SIG-M5 treated with dmso at 0.1 percent for 504 hours (cell line): ENCODE measurements around the gene NUMA1.

Source experiments
- DNase-seq: peaks from one replicate; lab custom pipeline; 2025; ENCODE audit not compliant: unreplicated experiment; lab: John Stamatoyannopoulos, UW

Gene NUMA1

DNA sequence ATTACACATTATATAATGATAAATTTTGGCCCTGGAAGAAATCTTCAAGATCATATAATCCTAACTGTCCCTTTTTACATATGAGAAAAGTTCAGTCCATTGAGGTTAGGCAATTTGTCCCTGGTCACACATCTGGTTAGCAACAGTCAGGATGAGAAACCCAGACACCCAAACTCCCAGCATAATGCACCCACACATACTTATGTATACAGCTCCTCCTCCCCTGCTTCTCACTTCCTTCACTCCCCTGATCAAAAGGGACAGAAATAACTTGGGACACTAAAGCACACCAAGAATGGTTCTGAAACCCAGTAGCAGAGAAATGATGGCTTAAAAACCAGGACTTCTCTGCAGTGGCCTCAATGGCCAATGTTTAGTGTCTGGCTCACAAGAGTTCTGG is 11.1 kb downstream of the NUMA1 start:
- DNase-seq = no peak

DNA sequence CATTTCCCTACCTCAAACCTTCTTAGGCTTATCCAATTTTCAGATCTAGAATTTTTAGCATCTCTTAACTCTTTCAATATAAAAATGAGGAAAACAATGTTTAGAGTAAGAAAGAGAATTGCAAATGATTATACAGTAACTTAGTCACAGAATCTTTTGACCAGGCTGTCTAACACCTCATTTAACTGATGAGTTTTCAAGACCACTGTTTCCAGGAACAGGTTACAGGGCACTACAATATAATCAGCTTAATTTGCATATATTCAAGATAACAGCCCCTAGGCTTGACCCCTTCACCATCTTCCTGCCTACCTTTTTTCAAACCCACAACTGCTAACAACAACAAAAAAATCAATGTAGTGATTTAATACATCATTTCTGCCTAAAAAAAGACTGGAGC is 12.7 kb downstream of the NUMA1 start:
- no peak for DNase-seq

DNA sequence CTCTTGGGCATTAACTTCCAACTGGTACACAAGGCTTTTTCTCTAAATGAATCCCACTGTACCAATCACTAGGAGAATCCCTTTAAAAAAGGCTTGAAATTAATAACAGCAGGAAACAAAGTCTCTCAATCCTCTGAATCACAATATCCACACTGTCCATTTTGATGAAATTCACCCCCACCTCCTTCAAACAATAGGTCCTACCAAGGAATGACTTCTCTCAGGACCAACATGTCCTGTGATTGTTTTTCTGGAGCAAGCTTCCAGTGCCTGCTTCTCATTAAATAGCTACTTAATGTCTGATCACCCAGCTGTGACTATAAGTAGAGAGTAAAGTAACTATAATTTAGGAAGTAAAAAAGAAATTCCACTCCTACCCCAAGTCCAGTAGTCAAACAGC is 13.1 kb downstream of the NUMA1 start:
- no peak for DNase-seq

DNA sequence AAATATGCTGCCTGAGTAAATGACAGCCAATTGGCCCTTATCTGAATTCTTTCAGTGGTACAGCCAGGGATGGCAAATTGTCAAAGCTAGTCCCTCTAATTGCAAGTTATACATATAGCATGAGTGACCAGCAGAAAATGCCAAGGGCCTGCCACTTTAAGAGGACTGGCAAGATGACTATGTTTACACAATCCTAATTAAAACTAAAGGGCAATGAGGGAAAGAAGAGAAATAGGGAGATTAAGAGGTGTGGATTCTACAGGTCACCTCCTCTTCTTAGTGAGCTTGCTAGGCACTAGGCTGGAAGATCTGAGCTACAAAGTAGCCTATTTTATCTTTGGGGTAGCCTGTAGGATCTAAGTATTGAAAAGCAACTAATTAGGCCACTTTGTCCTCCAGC is 13.5 kb downstream of the NUMA1 start:
- no peak for DNase-seq

DNA sequence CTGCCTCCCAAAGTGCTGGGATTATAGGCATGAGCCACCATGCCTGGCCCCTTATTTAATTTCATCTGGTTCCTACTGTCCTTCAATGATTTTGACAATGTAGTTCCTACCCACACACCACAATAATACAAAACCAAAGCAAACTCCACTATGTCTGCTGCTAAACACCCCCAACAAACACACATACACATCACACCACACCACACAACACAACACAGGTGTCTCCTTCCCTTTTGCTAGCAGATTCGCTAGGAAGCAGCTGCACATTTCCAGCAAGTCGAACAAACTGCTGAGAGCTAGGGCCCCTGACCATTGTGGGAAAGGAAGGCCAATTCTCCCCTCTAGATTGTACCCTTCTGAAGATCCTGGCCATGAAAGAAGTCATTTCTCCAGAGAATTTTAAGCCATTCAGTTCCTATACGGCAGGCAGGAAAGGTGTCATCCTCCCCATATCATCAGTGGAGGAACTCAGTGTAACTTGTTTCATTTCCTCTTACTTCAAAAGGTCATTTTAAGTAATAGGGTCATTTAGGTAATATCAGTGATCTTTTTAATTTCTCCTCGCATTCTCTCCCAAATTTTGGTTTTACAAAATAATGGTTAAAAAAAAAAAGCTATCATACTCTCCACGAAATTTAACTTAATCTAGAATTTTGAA is 18.5 kb downstream of the NUMA1 start:
- DNase-seq = no peak

DNA sequence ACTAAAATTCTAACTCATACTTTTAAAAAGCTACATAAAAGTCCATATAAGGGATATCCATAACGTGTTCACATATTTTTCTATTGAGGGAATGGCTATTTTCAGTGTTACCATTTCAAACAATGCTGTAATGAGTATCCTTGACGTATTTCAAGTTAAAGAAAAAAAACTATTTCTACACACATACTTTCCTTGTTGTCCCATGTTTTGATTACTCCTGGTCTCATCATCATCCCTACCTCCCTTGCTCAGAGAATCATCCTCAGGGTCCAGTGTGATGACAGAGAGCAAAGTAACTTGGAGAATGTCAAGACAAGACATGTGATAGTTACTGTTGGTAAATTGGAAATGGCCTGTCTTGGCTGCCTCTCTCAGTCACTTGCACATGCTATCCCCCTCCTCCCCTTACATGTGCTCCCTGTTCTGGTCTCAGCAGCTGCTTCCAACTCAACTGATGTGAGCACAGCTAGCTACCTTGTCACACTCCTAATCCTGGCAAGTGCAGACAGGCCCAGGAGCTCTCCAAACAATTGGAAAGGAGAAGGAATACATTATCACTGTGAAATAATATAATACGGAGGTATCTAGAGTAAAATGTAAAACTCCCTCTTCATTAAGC is 21.8 kb downstream of the NUMA1 start:
- no peak for DNase-seq

DNA sequence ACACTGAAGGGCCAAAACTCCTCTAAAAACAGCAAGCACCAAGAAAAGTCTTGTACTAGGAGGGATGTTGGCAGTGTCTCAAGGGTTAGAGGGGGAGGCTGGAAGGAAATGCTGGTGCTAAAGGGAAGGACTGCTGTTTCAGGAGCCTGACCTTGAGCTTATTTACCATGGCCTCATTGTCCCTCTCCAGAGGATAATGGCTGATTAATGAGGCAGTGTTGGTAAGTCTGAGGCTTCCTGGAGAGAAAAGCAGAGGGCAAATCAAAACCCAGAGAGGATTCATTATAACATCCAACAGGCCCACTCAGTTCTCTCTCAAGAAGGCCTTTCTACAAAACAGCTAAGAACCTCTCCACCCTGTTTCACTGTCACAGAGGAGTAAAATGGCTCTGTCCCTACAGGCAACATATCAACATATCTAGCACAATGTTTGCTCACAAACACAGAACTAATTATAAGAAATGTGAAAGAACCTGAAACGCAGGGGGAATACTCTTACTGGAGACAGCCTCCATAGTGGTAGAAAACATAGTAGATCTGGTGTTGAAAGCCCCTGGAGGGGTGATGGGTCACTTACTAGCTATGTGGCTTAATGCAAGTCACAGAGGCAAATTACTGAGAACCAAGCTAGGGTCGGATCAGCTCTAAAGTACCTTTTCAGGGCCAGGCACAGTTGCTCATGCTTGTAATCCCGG is 31.4 kb downstream of the NUMA1 start:
- DNase-seq = no peak

DNA sequence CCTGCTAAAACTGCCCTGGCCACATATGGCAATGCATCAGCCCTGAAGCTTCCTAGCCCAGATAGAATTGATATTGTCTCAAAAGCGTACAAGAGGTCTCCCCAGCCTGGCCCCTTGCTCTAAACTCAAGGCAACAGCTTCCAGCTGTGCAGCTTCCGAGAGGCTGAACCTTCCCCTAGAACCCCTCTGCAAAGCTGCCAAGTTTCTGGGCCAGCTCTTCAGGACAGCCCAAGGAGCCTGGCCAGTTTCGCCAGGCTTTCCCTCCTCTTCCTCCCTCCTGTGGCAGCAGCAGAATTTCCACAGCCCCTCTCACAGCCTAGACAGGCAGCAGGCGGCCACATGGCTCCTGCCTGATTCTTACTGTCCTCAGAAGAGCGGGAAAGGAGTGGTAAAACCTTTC is 34.5 kb downstream of the NUMA1 start:
- no peak for DNase-seq

DNA sequence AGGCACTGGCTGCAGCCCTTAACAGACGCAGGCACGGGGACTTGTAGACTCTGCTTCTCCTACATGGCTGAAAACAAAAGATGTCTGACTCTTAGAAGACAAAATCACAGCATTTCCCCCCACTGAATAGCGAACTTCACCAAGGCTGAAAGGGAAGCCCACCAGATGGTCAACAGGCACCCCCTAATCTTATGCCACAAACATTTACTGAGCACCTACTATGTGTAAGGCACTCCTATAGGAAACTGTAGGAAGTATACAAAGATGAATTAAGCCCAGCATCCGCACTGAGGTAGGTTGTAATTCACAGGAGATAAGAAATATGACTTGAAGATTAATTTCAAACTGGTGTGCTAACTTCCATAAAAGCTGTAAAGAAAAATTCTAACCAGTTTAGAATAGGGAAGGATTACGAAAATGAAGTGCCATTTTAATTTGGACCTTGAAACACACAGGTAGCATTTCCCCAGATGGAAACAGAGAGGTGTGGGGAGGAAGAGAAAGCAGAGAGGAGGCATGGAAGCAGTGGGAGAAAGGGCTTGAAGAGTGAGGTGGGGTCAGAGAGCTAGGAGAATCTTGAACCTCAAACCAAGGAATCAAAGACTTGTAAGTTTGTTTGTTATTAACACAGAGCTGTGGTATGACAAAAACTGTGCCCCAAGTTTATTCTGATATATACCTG is 38.1 kb downstream of the NUMA1 start:
- no peak for DNase-seq

DNA sequence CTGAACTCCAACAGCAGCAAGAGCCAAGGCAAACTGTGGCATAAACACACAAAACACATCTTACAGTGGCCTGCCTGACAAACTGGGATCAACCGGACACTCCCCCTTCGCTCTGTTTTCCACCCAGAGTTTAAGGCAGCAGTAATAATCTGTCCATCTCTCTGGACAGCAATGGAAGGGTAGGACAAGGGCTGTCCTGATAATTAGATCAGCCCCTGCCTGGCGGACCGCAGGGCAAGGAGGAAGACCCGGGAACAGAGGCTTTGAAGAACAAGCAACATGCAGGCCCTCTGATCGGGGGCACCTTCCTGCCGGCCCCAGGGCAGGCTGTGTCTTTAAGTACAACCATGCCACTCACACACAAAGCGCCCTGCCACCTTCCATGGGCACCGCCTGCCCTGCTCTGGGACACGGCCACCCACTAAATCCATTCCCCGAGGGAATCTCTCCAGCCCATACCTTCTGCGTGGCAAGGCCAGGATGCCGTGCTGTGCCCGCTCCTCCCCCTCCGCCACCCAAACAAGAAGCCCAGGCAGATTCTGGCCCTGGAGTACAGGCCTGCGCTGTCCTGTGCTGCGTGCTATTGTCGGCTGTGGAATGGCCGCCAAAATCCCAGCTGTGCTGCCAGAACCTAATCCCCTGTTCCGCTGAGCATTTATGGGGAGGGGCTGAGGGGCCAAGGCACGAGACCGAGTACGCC is 38.8 kb downstream of the NUMA1 start:
- DNase-seq = no peak

DNA sequence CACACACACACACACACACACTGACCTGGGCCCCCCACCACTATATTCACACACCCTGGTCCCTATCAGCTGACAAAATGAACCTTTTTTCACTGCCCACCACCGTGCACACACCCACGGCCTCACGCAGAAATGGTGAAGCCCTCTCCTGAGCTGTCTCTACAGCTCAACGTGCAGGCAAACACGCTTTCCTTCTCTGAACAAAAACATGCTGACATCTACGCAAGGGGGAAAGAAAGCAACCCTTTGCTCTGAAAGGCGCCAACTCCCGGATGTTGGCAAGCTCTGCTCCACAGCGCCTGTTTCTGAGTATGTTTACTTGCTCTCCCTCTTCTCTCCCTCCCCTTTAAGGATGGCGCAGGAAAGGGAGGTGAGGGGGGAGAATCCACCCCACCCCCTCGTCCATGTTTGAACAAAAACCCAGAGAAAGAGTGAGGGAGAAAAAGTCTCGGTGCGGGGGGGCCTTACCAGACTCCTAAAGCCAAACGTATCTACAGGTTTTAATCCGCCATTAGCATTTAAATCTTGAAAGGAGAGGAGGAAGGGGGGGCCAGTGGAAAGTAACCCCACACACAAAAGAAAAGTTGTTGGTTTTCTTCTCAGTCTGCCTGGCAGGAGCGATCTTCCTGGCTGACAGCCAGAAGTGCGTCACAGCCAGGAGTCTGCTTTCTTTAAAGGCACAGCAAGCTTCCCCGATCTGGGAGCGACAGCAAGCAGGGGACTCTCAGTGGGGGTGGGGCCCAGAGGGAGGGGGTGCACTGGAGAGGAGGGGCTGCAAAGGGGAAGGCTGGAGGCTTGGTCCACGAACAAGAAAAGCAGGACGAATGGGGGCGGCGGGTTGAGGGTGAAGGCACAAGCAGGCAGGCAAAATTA is 39.6 kb downstream of the NUMA1 start:
- DNase-seq = peak; percentile 34

DNA sequence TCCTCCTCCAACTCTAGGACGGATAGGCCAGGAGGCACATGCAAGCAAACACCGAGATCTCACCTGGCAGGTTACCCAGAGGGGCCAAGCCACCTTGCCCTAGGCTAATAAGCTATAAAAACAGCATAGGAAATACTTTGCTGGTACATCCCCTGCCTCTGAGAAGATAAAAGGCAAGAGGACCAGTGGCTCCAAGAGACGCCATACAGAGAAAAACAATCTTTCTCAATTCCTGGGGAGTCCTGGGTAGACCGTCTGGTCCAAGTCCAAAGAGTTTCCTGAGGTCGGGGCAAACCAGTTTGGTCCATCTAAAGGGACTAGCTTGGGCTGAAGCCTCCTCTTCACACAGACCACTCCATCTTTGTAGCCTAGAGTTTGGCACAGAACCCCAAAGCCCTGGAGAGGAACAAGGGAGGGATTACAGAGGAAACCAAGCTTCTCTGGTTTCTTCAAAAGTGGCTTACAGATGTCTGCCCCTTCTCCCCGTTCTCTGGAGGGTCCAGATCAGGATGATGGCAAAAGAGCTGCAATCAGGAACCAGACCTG is 40.4 kb downstream of the NUMA1 start:
- no peak for DNase-seq

DNA sequence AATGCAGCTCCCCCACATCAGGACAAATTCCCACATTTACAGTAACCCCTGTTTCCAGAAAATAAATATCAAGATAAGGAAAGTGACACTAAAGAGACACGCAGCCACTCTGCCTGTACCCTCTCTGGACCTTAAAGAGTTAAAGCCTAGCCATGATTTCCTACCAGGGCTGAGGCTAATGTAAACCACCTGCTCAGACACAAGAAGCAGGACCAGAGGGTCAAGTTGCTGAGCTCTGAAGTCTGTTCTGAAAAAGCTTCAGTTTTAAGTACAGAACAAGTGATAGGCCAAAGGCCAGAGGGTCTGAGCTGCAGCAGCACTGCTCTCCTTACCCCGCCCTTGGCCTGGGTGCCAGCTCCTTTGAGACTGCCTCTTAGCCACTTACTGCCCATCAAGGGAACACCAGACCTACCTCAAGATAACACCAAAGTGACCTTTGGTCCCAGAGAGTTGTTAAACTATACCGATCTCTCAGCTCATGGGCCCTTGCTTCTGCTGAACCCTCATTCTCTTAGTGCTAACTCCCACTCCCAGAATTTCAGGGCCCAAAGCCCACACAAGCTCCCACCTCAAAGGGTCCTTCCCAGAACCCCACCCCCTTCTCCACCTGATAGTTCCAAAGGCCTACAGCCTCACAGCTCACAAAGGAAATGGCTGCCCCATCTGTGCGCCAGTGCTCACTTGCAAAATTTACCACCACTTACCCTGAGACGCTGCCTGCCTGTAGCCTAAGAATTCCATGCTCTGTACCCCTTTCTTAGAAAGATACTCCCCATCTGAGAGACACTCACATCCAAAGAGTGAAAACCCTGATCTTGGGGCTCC is 41.1 kb downstream of the NUMA1 start:
- DNase-seq = no peak

DNA sequence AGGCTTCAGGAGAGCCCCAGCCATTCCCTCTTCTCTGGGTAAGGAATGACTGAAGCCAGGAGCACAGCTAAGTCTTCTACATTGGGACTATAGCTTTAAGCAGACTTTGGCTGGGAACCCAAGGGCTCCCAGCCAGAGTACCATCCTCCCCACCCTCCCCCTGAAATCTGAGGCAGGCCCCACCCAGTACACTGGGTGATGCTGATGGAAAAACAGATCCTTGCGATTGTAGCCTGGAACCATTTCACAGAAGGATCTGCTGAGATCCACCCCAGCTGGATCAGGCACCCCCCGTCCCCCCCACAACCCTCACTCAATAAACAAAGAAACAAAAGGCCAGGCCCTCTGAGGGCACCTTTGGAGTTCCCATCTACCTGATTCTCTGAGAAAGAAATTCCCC is 41.9 kb downstream of the NUMA1 start:
- DNase-seq = no peak

DNA sequence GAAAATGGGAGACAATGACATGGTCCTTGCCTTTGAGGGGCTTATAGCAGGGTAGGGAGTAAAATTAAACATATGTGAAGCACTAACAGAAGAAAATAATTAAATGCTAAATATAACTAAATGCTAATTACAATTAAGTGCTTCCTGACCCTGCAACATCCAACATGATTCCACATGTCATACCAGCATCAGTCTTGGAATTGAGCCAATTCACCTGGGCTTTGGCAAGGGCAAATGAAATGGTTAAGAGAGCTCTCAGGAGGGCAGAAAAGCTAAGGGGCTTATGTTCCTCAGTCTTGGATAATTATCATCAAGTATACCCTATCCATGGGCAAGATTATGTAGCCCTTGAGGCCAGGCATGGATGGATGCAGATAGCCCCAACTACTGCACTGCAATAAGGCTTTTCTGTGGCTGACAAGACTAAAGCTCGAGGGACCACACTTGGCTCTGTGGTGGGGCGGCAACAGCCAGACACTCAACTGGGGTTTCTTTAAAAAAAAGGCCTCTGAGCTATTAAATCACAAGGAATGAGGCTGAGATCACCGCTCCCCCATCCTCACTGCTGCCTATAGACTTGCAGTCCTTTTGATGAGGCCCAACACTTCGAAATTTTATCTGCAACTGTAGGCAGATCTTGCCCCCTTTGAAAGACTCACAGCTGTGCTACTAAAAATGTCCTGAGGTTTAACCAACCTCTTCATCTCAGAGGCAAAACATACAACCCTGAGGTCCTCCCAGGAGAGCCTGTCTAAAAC is 42.6 kb downstream of the NUMA1 start:
- DNase-seq = no peak

DNA sequence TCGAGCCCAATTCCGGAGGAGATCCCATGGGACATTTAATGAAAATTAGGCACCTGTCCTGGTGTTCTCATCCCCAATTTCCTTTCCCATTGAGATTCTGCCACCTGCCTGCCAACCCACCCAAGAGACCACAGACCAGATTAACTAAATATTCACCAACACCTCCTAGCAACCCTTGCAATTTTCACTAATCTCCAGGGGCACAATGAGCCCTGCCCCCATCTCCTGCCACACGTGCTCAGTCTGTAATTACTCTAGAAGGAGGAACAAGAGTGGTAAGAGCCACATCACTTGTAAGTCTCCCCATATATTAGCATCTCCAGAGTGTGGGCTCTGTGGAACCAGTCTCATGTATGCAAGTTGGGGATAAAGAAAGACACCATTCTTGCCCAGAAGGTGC is 43.7 kb downstream of the NUMA1 start:
- no peak for DNase-seq

DNA sequence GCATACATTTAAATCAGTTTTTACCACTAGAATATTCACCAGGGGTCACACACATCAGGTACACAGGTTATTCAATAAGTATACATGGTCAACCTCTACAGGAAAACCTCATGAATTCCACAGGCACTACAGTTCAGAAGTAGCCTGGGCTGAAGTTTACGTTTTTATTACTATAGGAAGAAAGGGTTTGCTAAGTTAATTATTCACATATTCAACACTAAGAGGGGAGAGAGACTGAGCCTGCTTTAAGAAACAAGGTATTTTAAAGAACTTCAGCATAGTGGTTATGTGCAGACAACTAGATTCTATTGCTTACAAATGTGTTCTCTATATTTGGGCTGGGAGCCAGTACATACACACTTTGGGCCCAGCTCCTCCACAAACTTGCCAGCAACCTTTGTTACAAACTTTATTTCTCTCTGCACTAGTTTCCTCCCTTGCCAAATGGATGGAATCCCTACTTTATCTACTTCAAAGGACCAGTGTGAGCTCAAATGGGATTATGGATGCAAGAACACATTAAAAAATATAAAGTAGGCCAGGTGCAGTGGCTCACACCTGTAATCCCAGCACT is 49.8 kb downstream of the NUMA1 start:
- DNase-seq = no peak

DNA sequence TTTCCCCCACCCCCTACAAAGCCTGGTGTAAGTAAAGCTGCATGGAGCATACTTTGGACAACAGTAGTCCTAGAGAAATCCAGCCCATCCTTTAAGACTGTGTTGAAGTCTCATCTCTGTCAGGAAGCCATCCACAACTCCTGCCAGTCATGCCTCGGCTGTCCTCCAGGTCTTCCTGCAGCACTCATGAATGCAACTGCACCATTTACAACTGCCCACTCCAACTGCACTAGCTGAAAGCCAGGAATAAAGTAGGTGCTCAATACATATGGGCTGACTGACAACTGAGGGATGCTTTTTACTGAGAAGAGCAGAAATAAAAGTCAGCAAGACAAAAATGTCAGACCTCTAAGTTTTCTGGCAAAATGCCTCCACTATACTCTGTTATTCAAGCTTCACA is 54.3 kb downstream of the NUMA1 start:
- no peak for DNase-seq
